ENCODE results near the gene DBR1. TPM values are rescaled to one million over a fixed set of nuclear protein-coding genes. Genes with fewer than 3 reads are reported as not detected.

Gene DBR1
- total and polyA plus RNA-seq, 4 donors, result 3.2 to 11.0 (median 5.6) TPM

- TF ChIP-seq SP1 (IDR thresholded peaks at IDR 0.05), result no peak
These were observed 25.1 kb upstream of the DBR1 start (continued) for GRCh38 chr3:138199851-138200250.

- peaks cover 0 to 3% (median 0%) of the 10 kb centered on the region in 4 donors for H3K4me1 ChIP-seq (ENCODE audit: control insufficient read depth in 4 of 4, insufficient read depth in 4 of 4, low read length in 3 of 4)
- TF ChIP-seq REST (IDR thresholded peaks at IDR 0.05), result no peak
- TF ChIP-seq HNF4A (conservative IDR thresholded peaks at IDR 0.05), result no peak
- no peak for TF ChIP-seq YY1 (IDR thresholded peaks at IDR 0.05)
- TF ChIP-seq ZBTB33 (IDR thresholded peaks at IDR 0.05), result no peak
- no peak for TF ChIP-seq FOXA1 (IDR thresholded peaks at IDR 0.05)
- TF ChIP-seq SP1 (IDR thresholded peaks at IDR 0.05), result no peak
- TF ChIP-seq, protein P1, sequence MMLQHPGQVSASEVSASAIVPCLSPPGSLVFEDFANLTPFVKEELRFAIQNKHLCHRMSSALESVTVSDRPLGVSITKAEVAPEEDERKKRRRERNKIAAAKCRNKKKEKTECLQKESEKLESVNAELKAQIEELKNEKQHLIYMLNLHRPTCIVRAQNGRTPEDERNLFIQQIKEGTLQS (IDR thresholded peaks at IDR 0.05), result no peak
- TF ChIP-seq HNF4G (IDR thresholded peaks at IDR 0.05), result no peak
- no peak for TF ChIP-seq FOXA2 (IDR thresholded peaks at IDR 0.05)
- no peak for TF ChIP-seq GABPA (IDR thresholded peaks at IDR 0.05 in 1 of 2, conservative IDR thresholded peaks at IDR 0.05 in 1 of 2)
- TF ChIP-seq, protein P2, sequence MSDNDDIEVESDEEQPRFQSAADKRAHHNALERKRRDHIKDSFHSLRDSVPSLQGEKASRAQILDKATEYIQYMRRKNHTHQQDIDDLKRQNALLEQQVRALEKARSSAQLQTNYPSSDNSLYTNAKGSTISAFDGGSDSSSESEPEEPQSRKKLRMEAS (IDR thresholded peaks at IDR 0.05), result no peak
- no peak for TF ChIP-seq RXRA (IDR thresholded peaks at IDR 0.05)
- no peak for TF ChIP-seq JUND (IDR thresholded peaks at IDR 0.05)
- no peak for TF ChIP-seq NR2F2 (IDR thresholded peaks at IDR 0.05)
- TF ChIP-seq EGR1 (IDR thresholded peaks at IDR 0.05; ENCODE audit: low read depth in 2 of 2), result no peak
- no peak for TF ChIP-seq RAD21 (IDR thresholded peaks at IDR 0.05)
- H3K27ac ChIP-seq (ENCODE audit: low read depth in 1 of 2, low read length in 2 of 2), result no peak overlapping the region
These were observed 22.8 kb upstream of the DBR1 start for GRCh38 chr3:138197524-138197923.

GRCh38 chr3:138197058-138197457, 22.3 kb upstream of the DBR1 start:
- H3K4me3 ChIP-seq (ENCODE audit: low read depth in 1 of 3, low read length in 3 of 3), result no peak overlapping the region
- no peak overlapping the region for H3K27ac ChIP-seq (ENCODE audit: low read depth in 1 of 2, low read length in 2 of 2)
- no peaks in the 10 kb centered on the region for H3K36me3 ChIP-seq (ENCODE audit: control insufficient read depth in 4 of 4, insufficient read depth in 3 of 4, low read depth in 1 of 4, low read length in 3 of 4)
- no peak for DNase-seq (ENCODE audit: low spot score)
- H3K27me3 ChIP-seq (ENCODE audit: control insufficient read depth in 4 of 4, insufficient read depth in 4 of 4, low read length in 3 of 4), result no peaks in the 10 kb centered on the region
- no peak overlapping the region for H3K9ac ChIP-seq (ENCODE audit: low read depth in 1 of 2, low read length in 2 of 2)
- H3K4me1 ChIP-seq (ENCODE audit: control insufficient read depth in 4 of 4, insufficient read depth in 4 of 4, low read length in 3 of 4), result peaks cover 0 to 3% (median 0%) of the 10 kb centered on the region in 4 donors
- TF ChIP-seq EGR1 (IDR thresholded peaks at IDR 0.05; ENCODE audit: low read depth in 2 of 2), result no peak
- TF ChIP-seq ZBTB33 (IDR thresholded peaks at IDR 0.05), result no peak
- peak; percentile 97 for TF ChIP-seq REST (IDR thresholded peaks at IDR 0.05)
- WGBS, result 83% methylated on average over 5 of the region's 5 CpGs
- H3K9me3 ChIP-seq (ENCODE audit: control insufficient read depth in 4 of 4, low read length in 3 of 4), result no peaks in the 10 kb centered on the region

More at GRCh38 chr3:138197524-138197923, 22.8 kb upstream of the DBR1 start:
- Histone ChIP-seq H3K4me3 (ENCODE audit: low read depth in 1 of 3, low read length in 3 of 3) (no peak overlapping the region), H3K9ac (ENCODE audit: low read depth in 1 of 2, low read length in 2 of 2) (no peak overlapping the region), H3K36me3 (ENCODE audit: control insufficient read depth in 4 of 4, insufficient read depth in 3 of 4, low read depth in 1 of 4, low read length in 3 of 4) (no peaks in the 10 kb centered on the region), H3K27me3 (ENCODE audit: control insufficient read depth in 4 of 4, insufficient read depth in 4 of 4, low read length in 3 of 4) (no peaks in the 10 kb centered on the region), H3K9me3 (ENCODE audit: control insufficient read depth in 4 of 4, low read length in 3 of 4) (no peaks in the 10 kb centered on the region)
- 77% methylated on average over 1 of the region's 1 CpG for WGBS
- DNase-seq (ENCODE audit: low spot score), result no peak

Measured in liver (tissue), 9 donors.